ENCODE results near the gene ELOVL6. TPM values are rescaled to one million over a fixed set of nuclear protein-coding genes. Genes with fewer than 3 reads are reported as not detected.

The ELOVL6 gene
- total RNA-seq, 1 donor from 2014 or later, result 8.9 TPM

GRCh38 chr4:109998867-109999584 is 199.4 kb downstream of the ELOVL6 start:
- DNase-seq (ENCODE audit: extremely low read depth, low read depth, low spot score), result peak; percentile 63

GRCh38 chr4:109996526-109996925 is 201.9 kb downstream of the ELOVL6 start:
- DNase-seq (ENCODE audit: extremely low read depth, low read depth, low spot score), result no peak
